Lower leg skin (tissue), 3 donors: ENCODE results near the gene DOCK3.

ENCODE experiments used
- CTCF ChIP-seq, 3 donors: fragments of 450-650 bp; IDR thresholded peaks; one replicate each; pipeline ENCODE4 v1.5.1; 2016; ENCODE audit warnings: antibody characterized with exemption in 3 of 3, mild to moderate bottlenecking in 3 of 3, moderate library complexity in 2 of 3
- POLR2A ChIP-seq, 2 donors: fragments of 450-650 bp; IDR thresholded peaks; one replicate each; pipeline ENCODE4 v1.6.1; 2016 to 2017; ENCODE audit warnings: antibody characterized with exemption in 2 of 2, mild to moderate bottlenecking in 1 of 2, moderate library complexity in 1 of 2

GRCh38 chr3:50805321-50805720 lies 130.6 kb downstream of the DOCK3 start:
- TF ChIP-seq CTCF (IDR thresholded peaks at IDR 0.05) = no peak
- TF ChIP-seq POLR2A (IDR thresholded peaks at IDR 0.05) = no peak
